ENCODE data around the gene CDKN2C. TPM values are rescaled to one million over a fixed set of nuclear protein-coding genes. Genes with fewer than 3 reads are reported as not detected.

Gene CDKN2C
- polyA plus RNA-seq, 1 donor from 2014 or later, result 0.25 TPM

DNA sequence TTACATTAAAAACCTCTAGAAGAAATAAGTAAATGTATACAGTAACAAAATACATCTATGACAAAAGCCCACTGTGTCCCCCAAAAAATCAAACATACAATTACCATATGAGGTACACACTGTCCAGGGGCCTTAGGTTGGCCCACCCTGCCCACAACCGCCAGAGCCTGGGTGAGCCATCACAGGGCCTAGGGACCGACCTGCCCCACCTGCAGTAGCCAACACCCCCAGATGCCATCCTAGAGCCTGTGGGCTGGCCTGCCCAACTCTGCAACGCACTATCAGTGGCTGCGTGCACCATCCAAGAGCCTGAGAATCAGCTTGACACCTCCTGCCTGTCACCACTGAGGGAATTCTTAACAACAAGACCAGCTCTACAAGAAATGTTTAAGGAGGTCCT is 49.0 kb upstream of the CDKN2C start:
- no peak overlapping the region for H2AFZ ChIP-seq (ENCODE audit: low read depth, low read length)
- H4K20me1 ChIP-seq (ENCODE audit: insufficient read depth), result no peaks in the 10 kb centered on the region
- H3K36me3 ChIP-seq (ENCODE audit: insufficient read depth, low read length), result no peaks in the 10 kb centered on the region
- H3K27me3 ChIP-seq (ENCODE audit: insufficient read depth, low read depth, low read length), result no peaks in the 10 kb centered on the region
- TF ChIP-seq MXI1 (conservative IDR thresholded peaks at IDR 0.05; ENCODE audit: poor library complexity, severe bottlenecking) (no peak), TAF1 (IDR thresholded peaks at IDR 0.05; ENCODE audit: low read depth) (no peak), POLR2AphosphoS5 (IDR thresholded peaks at IDR 0.05) (no peak), EZH2 (IDR thresholded peaks at IDR 0.05; ENCODE audit: borderline replicate concordance, insufficient read depth, low read length, poor library complexity, severe bottlenecking) (no peak), RAD21 (conservative IDR thresholded peaks at IDR 0.05) (no peak), EP300 (conservative IDR thresholded peaks at IDR 0.05; ENCODE audit: poor library complexity, severe bottlenecking) (no peak)
- TF ChIP-seq, protein P1, sequence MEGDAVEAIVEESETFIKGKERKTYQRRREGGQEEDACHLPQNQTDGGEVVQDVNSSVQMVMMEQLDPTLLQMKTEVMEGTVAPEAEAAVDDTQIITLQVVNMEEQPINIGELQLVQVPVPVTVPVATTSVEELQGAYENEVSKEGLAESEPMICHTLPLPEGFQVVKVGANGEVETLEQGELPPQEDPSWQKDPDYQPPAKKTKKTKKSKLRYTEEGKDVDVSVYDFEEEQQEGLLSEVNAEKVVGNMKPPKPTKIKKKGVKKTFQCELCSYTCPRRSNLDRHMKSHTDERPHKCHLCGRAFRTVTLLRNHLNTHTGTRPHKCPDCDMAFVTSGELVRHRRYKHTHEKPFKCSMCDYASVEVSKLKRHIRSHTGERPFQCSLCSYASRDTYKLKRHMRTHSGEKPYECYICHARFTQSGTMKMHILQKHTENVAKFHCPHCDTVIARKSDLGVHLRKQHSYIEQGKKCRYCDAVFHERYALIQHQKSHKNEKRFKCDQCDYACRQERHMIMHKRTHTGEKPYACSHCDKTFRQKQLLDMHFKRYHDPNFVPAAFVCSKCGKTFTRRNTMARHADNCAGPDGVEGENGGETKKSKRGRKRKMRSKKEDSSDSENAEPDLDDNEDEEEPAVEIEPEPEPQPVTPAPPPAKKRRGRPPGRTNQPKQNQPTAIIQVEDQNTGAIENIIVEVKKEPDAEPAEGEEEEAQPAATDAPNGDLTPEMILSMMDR (IDR thresholded peaks at IDR 0.05; ENCODE audit: poor library complexity, severe bottlenecking), result no peak
- TF ChIP-seq, protein P2, sequence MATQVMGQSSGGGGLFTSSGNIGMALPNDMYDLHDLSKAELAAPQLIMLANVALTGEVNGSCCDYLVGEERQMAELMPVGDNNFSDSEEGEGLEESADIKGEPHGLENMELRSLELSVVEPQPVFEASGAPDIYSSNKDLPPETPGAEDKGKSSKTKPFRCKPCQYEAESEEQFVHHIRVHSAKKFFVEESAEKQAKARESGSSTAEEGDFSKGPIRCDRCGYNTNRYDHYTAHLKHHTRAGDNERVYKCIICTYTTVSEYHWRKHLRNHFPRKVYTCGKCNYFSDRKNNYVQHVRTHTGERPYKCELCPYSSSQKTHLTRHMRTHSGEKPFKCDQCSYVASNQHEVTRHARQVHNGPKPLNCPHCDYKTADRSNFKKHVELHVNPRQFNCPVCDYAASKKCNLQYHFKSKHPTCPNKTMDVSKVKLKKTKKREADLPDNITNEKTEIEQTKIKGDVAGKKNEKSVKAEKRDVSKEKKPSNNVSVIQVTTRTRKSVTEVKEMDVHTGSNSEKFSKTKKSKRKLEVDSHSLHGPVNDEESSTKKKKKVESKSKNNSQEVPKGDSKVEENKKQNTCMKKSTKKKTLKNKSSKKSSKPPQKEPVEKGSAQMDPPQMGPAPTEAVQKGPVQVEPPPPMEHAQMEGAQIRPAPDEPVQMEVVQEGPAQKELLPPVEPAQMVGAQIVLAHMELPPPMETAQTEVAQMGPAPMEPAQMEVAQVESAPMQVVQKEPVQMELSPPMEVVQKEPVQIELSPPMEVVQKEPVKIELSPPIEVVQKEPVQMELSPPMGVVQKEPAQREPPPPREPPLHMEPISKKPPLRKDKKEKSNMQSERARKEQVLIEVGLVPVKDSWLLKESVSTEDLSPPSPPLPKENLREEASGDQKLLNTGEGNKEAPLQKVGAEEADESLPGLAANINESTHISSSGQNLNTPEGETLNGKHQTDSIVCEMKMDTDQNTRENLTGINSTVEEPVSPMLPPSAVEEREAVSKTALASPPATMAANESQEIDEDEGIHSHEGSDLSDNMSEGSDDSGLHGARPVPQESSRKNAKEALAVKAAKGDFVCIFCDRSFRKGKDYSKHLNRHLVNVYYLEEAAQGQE (IDR thresholded peaks at IDR 0.05; ENCODE audit: borderline replicate concordance), result no peak
- H3K9me2 ChIP-seq (ENCODE audit: insufficient read depth, low read length), result no peaks in the 10 kb centered on the region
- H3K27ac ChIP-seq (ENCODE audit: low read length), result no peak overlapping the region
- no peak overlapping the region for H3K9ac ChIP-seq (ENCODE audit: low read length)
- peaks cover 4% of the 10 kb centered on the region for H3K9me3 ChIP-seq (ENCODE audit: low read length)
- no peaks in the 10 kb centered on the region for H3F3A ChIP-seq (ENCODE audit: insufficient read depth, low read length, poor library complexity, severe bottlenecking)
- no peak overlapping the region for H3K4me2 ChIP-seq (ENCODE audit: low read length)
- peaks cover 11% of the 10 kb centered on the region for H3K79me2 ChIP-seq (replicated peaks; ENCODE audit: insufficient read depth, low read length)
- H3K4me3 ChIP-seq (ENCODE audit: low read length), result no peak overlapping the region

DNA sequence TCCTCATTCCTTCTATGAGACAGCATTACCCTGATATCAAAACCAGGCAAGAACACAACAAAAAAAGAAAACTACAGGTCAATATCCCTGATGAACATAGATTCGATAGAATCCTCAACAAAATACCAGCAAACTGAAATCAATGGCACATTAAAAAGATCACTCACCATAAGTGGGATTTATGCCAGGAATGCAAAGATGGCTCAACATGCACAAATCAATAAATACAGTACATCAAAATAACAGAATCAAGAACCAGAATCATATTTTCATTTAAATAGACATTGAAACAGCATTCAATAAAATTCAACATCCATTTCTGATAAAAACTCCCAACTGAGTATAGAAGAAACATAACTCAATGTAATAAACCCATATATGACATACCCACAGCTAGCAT is 46.5 kb upstream of the CDKN2C start:
- TF ChIP-seq TAF1 (IDR thresholded peaks at IDR 0.05; ENCODE audit: low read depth) (no peak), MXI1 (conservative IDR thresholded peaks at IDR 0.05; ENCODE audit: poor library complexity, severe bottlenecking) (no peak), POLR2AphosphoS5 (IDR thresholded peaks at IDR 0.05) (no peak)
- TF ChIP-seq, protein P2 (IDR thresholded peaks at IDR 0.05; ENCODE audit: borderline replicate concordance), result no peak
- Histone ChIP-seq H3K4me3 (ENCODE audit: low read length) (no peak overlapping the region), H3K9me2 (ENCODE audit: insufficient read depth, low read length) (no peaks in the 10 kb centered on the region), H4K20me1 (ENCODE audit: insufficient read depth) (no peaks in the 10 kb centered on the region), H3K9me3 (ENCODE audit: low read length) (peaks cover 4% of the 10 kb centered on the region), H3K27me3 (ENCODE audit: insufficient read depth, low read depth, low read length) (no peaks in the 10 kb centered on the region), H3K79me2 (replicated peaks; ENCODE audit: insufficient read depth, low read length) (peaks cover 11% of the 10 kb centered on the region), H3K27ac (ENCODE audit: low read length) (no peak overlapping the region), H3K4me2 (ENCODE audit: low read length) (no peak overlapping the region), H2AFZ (ENCODE audit: low read depth, low read length) (no peak overlapping the region), H3K36me3 (ENCODE audit: insufficient read depth, low read length) (no peaks in the 10 kb centered on the region), H3F3A (ENCODE audit: insufficient read depth, low read length, poor library complexity, severe bottlenecking) (no peaks in the 10 kb centered on the region), H3K9ac (ENCODE audit: low read length) (no peak overlapping the region)
